Measurements from ENCODE around the gene SRCAP.

SRCAP gene

DNA sequence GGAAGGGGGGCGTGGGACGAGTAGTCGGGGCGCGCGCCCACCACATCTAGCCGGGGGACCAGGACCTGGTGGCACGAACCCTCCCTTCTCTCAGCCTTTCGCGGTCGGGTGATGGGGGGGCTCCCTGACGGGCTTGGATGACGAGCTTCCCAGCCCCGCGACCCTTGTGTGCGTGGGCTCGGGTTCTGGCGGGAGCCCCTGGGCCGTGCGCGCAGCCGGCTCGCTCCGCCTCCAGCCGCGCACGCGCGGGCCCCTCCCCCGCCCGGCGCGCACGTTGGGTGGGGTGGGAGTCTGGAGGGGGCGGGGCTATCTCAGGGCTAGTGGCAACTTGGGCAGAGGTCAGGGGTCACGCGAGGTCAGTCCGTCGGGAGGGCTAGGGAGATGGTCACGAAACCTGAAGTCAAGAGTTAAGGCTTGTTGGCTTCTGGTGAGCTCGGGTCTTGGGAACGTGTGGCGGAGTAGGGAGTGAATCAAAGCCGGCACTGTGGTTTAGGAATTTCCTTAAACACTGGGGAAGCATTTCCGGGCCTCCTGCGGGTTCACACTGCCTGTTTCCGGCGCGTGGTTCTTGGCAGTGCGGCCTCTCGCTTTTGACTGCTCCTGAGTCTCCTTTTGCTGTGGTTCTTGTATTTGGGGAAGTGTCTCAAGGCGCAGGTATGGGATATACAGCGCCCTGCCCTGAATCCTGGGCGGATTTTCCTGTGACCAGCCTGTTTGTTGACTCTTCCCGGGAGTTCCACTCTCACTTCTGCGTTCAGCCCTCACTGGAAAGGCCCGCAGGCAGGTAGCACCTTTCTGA is at the start of gene SRCAP:
Gene SRCAP, plus strand, starts transcription at position 356 of the 799 bp plus-strand sequence. CDS start 1,654 bp downstream, outside the sequence.
- peak; percentile 75 for DNase-seq (ENCODE audit: low read depth)

- no peak for DNase-seq (ENCODE audit: low read depth)
Measured at GRCh38 chr16:30649725-30650368, 49.1 kb upstream of the SRCAP start.

DNA sequence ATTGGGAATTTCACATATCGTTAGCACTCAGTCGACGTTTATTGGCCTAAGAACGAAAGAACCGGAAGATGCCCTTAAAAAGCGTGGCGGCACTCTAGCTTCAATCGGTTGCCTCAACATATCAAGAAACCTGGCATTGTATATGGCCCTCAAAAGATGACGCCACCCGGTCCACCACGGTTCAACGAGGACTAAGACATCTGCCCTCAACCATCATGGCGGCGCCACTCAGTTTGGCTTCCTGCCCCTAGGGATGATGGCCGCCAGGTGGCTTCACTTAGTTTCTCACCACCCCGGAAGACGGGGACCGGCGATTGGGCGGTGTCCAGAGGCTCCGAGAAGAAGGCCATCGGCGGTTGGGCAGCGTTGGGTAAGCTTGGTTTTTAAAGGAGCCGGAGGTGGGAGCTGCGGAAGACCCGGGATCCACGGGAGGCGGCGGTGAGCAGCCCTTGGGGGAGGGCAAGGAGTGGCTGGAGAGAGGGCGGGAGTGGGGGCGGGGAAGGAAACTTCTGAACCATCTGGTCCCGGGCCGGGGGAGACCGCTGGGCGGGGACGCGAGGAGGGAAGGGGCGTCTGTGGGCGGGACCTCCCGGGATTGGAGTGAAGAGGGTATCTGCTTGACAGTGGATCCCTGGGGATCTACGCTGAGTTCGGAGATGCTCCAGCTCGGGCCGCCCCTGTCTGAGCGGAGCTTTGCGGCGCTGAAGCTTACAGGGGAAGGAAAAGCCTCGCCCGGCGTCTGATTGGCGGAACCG is 48.4 kb upstream of the SRCAP start, which contains the start of gene PRR14:
Gene PRR14, plus strand, starts transcription at position 592 of the 755 bp plus-strand sequence. CDS start 686 bp downstream, outside the sequence.
- DNase-seq (ENCODE audit: low read depth) = peak; percentile 97

DNA sequence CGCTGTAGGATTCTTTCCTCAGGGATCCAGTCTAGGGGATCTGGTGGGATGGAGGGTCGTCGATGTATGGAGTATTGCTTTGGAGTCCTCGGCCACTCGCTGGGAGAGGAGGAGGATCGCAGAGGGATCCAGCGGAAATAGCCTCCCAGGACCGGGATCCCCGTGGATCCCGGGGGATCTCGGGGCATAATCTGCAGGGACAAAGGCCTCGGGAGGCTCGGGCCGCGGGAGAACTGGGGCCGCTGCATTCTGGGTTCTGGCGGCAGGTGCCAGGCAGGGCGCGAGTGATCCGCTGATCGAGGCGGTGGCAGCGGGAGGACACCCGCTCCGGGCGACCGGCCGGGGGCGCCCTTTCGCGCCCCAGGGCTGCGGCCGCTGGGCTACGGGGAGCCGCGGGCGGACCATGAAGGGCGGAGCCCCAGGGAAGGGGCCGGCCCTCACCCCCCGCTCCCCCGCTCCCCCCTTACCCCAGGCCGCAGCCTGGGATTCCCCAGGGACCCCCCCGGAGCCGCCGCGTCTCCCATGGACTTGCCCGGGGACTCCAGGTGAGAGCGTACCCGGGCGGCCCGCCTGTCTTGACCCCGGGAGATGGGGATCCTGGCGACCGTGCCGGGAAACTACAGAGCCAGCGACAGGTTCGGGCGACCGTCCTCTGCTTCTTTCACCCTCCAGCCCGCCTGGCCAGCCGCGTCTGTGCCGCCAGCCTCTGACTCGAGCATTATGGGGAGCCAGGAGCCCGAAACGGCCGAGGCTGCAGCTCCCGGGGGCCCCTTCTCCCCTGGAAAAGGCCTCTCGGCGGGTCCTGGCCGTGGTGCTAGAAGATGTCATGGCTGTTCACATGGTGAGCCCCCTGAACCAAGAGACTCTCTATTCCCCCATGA is 47.6 kb upstream of the SRCAP start:
- DNase-seq (ENCODE audit: low read depth) = peak; percentile 72

GRCh38 chr16:30652005-30652296 is 47.0 kb upstream of the SRCAP start:
- no peak for DNase-seq (ENCODE audit: low read depth)

GRCh38 chr16:30652718-30653117 is 46.3 kb upstream of the SRCAP start:
- DNase-seq (ENCODE audit: low read depth) = no peak

DNA sequence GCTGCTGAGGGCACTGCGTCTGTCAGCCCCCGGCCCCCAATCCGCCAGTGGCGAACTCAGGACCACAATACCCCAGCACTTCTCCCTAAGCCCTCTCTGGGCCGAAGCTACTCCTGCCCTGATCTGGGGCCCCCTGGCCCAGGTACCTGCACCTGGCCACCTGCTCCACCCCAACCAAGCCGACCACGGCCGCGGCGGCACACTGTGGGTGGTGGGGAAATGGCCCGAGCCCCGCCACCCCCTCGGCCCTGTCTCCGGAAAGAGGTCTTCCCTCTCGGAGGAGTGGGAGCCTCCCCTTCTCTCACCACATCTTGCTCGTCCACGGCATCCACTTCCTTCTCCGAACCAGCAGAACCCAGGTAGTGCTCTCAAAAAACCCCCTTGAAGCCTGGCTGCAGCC is 44.1 kb upstream of the SRCAP start:
- DNase-seq (ENCODE audit: low read depth) = no peak

DNA sequence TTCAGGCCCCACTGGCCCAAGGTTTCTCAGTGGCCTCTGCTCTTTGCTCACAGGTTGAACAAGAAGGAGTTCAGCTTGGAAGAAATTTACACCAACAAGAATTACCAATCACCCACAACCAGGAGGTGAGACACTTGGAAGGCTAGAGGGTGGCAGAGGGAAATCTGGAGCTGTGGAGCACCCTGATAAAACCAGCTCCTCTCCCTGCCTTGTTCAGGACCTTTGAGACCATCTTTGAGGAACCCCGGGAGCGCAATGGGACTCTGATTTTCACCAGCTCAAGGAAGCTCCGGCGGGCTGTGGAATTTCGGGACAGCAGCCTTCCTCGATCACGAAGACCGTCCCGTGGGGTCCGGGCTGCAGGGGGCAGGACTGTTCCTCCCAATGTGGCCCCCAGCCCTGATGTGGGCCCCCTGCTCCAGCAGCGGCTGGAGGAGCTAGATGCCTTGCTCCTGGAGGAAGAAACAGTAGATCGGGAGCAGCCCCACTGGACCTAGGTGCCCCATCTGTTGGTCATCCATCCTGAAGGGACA is 43.1 kb upstream of the SRCAP start:
- no peak for DNase-seq (ENCODE audit: low read depth)

- no peak for DNase-seq (ENCODE audit: low read depth)
Measured at GRCh38 chr16:30656388-30656787, 42.6 kb upstream of the SRCAP start.

DNA sequence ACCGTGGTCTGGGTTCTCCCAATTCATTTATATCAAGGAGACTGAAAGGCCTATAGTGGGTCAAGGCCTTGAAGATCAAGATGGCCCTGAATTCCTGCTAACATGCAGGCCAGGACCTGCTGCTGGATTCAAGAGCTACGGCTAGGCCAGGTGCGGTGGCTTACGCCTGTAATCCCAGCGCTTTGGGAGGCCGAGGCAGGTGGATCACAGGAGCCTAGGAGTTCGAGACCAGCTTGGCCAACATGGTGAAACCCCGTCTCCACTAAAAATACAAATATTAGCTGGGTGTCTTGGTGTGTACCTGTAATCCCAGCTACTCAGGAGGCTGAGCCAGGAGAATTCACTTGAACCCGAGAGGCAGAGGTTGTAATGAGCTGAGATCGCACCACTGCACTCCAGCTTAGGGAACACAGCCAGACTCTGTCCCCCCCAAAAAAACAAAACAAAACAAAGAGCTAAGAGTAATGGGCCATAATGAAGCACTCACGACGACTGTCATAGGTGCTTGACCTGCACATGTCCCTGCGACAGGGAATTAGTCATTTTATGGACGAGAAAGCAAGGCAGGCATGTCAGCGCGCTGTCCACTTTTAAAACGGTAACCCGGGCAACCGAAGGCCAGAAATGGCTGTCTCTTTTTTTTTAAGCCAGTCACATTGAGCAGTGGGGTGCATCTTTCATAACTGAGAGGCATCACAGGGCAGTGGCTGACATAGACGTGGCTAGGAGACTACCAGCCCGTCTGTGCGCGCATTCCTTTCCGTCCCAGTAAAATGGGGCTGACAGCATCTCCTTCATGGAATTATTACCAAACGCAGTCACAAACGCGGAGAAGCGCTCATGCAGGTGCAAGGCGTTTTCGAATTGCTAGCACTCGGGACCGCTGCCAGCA is 41.8 kb upstream of the SRCAP start:
- no peak for DNase-seq (ENCODE audit: low read depth)

DNA sequence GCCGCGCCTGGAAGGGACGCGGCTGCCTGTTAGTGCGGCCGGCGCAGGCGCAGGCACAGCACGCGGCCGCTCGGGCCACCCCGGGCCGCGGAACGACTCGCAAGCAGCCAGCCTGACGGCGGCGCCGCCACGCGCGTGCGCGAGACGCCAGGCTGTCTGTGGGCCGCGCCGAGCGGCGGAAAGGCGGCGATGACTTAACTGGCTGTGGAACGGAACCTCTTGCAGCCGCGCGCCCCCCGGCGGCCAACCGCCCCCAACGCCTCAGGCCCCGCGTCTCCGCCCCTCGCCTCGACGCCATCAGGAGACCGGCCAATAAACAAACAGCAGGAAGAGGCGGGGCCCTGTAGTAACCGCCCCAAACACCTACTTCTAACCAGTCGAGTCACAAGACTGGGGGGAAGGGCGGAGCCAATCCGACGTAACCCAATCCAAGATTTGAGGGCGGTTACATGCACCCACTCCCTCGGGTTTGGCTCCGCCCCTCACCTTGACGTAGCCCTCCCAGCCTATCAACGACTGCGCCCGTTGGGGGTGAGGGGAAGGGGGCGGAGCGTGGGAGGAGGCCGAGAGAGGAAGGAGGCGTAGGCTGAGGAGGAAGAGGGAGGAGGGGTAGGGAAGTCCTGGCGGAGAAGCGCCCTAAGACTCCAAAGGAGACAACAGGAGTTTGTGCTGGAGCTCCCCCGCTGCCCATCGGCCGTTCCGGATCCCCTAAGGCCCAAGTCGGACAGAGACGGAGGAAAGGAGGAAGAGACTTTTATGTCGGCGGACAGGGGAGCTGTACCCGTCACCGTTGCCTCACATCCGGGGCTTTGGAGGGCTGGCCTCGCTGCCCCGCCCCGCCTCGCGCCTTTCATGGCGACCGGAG is 40.9 kb upstream of the SRCAP start, which contains the start of gene FBRS:
Gene FBRS, plus strand, starts transcription at position 566 of the 865 bp plus-strand sequence. CDS start 1,088 bp downstream, outside the sequence.
- peak; percentile 99 for DNase-seq (ENCODE audit: low read depth)

DNA sequence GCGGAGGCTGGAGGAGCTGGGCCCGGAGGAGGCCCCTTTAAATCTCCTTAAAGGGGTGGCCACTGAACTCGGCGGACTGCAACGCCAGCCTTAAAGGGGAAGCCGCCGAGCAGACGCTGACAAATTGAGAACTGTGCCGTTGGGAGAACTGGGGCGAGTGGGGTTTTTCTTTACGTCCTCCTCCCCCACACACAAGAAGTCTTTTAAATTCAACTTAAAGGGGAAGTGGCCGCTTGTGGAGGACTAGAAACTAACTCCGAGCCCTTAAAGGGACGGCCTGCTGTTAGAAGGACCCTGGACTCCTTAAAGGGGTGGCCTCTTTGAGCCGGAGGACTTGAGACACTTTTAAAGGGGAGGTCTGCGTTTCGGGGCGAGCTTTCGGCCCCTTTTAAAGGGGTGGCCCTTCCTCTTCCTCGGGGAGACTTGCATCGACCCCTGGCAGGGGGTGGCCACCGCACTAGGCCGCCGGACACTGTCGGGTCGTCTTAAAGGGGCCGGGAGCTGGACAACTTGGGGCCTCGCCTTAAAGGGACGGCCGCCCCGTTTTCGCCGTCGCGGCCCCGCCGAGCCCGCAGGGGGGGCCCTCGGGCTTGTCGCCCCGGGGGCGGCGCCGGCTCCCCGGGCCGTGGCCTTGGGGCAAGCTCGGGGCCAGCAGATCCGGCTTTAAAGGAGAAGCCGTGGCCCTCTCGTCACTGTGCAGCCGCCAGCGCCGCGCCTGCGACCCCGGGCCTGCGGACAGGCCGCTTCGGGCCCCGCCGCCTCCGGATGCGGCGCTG is 40.1 kb upstream of the SRCAP start:
- DNase-seq (ENCODE audit: low read depth) = peak; percentile 51

GRCh38 chr16:30659507-30660423 is 39.2 kb upstream of the SRCAP start:
- DNase-seq (ENCODE audit: low read depth) = no peak

DNA sequence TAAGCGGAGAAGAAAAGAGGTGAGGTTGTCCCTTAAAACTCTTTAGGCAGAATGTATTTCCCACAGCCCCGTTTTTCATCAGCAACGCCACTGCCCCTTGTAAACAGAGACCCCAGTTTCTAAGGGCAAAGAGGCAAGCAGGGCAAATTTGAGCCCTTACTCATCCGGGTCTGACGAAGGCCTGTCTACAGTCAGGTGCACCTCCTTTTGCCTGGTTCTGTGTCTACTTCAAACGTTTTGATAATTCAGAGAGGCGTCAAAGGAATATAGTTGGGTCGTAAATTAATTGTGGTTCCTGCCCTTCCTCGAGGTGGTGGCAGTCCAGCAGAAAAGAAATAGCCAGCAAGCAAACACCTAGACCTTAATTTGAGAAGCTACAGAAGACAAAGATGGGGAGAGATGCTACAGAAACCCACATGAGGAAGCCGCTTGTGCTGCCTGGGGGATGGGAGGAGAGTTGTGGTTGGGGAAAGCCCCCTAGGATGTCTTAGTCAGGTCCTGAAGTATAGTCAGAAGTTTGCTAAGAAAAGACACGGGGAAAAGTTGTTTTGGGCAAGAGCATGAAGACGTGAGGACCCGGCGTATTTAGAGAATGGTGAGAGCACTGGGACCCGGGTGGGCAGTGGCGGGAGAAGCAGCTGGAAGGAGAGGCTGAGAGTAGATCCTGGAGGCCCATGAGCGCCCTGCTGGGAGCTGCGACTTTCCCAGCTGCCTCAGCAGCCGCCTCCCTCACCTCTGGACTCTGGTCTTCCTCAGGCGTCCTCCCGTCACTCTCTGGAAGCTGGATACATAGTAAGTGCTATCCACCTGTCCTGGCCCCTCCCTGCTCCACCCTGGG is 38.3 kb upstream of the SRCAP start:
- peak; percentile 75 for DNase-seq (ENCODE audit: low read depth)

- DNase-seq (ENCODE audit: low read depth) = no peak
Measured at GRCh38 chr16:30662449-30662848, 36.5 kb upstream of the SRCAP start.

GRCh38 chr16:30663038-30663437 is 35.9 kb upstream of the SRCAP start:
- no peak for DNase-seq (ENCODE audit: low read depth)

DNA sequence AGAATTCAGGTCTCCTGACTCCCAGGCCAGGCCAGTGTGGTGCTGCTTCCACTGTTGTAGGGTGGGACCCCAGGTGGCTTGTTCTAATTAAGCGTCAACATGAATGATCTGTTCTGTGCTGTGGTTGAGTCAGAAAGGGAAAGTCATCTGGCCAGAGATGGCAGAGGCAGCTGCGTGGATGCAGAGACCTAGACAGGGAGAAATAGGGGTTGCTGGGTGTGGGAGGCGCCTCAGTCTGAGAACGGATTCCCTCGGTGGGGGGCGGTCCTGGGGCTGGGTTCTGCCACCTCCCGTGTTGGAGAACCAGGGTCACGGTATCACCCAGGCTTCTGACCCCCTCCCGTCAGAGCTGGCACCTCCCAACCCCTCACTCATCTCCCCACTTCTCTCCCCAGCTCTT is 35.2 kb upstream of the SRCAP start:
- DNase-seq (ENCODE audit: low read depth) = no peak

All from activated T-helper 9 cell treated with anti-CD3 and anti-CD28 coated beads, Interleukin-2, amount 50 U/mL, for 16 hours (primary cell).